ENCODE measurements around the gene CUEDC1.

GRCh38 chr17:57853695-57854094 is 101.5 kb downstream of the CUEDC1 start:
- TF ChIP-seq, protein P1, sequence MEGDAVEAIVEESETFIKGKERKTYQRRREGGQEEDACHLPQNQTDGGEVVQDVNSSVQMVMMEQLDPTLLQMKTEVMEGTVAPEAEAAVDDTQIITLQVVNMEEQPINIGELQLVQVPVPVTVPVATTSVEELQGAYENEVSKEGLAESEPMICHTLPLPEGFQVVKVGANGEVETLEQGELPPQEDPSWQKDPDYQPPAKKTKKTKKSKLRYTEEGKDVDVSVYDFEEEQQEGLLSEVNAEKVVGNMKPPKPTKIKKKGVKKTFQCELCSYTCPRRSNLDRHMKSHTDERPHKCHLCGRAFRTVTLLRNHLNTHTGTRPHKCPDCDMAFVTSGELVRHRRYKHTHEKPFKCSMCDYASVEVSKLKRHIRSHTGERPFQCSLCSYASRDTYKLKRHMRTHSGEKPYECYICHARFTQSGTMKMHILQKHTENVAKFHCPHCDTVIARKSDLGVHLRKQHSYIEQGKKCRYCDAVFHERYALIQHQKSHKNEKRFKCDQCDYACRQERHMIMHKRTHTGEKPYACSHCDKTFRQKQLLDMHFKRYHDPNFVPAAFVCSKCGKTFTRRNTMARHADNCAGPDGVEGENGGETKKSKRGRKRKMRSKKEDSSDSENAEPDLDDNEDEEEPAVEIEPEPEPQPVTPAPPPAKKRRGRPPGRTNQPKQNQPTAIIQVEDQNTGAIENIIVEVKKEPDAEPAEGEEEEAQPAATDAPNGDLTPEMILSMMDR (IDR thresholded peaks at IDR 0.05): no peak
- TF ChIP-seq EP300 (IDR thresholded peaks at IDR 0.05) (peak; percentile 83), POLR2A (IDR thresholded peaks at IDR 0.05; ENCODE audit: low read depth) (no peak)
